Vagina (tissue), 2 donors: Measurements from ENCODE around the gene KLK7. TPM values are rescaled to one million over a fixed set of nuclear protein-coding genes. Genes with fewer than 3 reads are reported as not detected.

Source experiments
- DNase-seq, 2 donors: peaks; one replicate each; pipeline ENCODE4 v3.0.0-alpha.2; 2017; ENCODE audit errors: extremely low spot score in 2 of 2
- H3K27ac ChIP-seq: fragments of 200-600 bp; sonication (generic); one replicate; pipeline ENCODE4 v1.5.1; 2019
- H3K27me3 ChIP-seq: fragments of 200-600 bp; sonication (generic); one replicate; pipeline ENCODE4 v1.5.1; 2019
- H3K36me3 ChIP-seq, 2 donors: fragments of 200-600 bp; sonication (generic); one replicate each; pipeline ENCODE4 v1.5.1; 2017 to 2019
- H3K4me1 ChIP-seq: fragments of 200-600 bp; sonication (generic); one replicate; pipeline ENCODE4 v1.5.1; 2019
- H3K4me3 ChIP-seq, 2 donors: fragments of 200-600 bp; sonication (generic); 1 replicate in 1 of 2; 2 replicates in 1 of 2; pipeline ENCODE4 v1.5.1; 2016 to 2019
- H3K9me3 ChIP-seq: fragments of 200-600 bp; sonication (generic); one replicate; pipeline ENCODE4 v1.5.1; 2019
- CTCF ChIP-seq, 3 experiments: fragments of 450-650 bp in 2 of 3; fragments of 200-600 bp in 1 of 3; sonication (generic) in 1 of 3; IDR thresholded peaks; one replicate each; pipeline ENCODE4 v1.5.1; 2017 to 2019; ENCODE audit warnings: antibody characterized with exemption in 3 of 3, mild to moderate bottlenecking in 2 of 3, moderate library complexity in 2 of 3
- POLR2A ChIP-seq, 2 donors: fragments of 450-650 bp; IDR thresholded peaks; one replicate each; pipeline ENCODE4 v1.6.1; 2017; ENCODE audit warnings: antibody characterized with exemption in 2 of 2, mild to moderate bottlenecking in 2 of 2, moderate library complexity in 2 of 2
- POLR2AphosphoS5 ChIP-seq, 2 donors: sonication (generic); formaldehyde crosslinking; IDR thresholded peaks; one replicate each; pipeline ENCODE4 v1.9.0; 2017; ENCODE audit warnings: antibody characterized with exemption in 2 of 2, mild to moderate bottlenecking in 2 of 2, low read depth in 1 of 2; ENCODE audit not compliant: insufficient read depth in 1 of 2
- intact Hi-C: fragments of 100-400 bp; cut with DNase I; formaldehyde crosslinking; loops from one replicate; pipeline ENCODE4 v1.15.1; 2023
- total RNA-seq: library from RNA; depleted of rRNA; stranded (reverse); fragments of >200 nt; gene quantifications from one replicate; pipeline ENCODE4 v1.2.3, GENCODE V29; 2016

KLK7 gene
- total RNA-seq, 1 donor from 2014 or later = 14.2 TPM

- no peak overlapping the region for H3K4me3 ChIP-seq
- H3K27me3 ChIP-seq = no peaks in the 10 kb centered on the region
- DNase-seq = no peak
- no peaks in the 10 kb centered on the region for H3K9me3 ChIP-seq
- intact Hi-C loops = no loop called here
- H3K27ac ChIP-seq = no peak overlapping the region
- H3K4me1 ChIP-seq = no peaks in the 10 kb centered on the region
- H3K36me3 ChIP-seq = no peaks in the 10 kb centered on the region
- TF ChIP-seq POLR2AphosphoS5 (IDR thresholded peaks at IDR 0.05; ENCODE audit: insufficient read depth in 1 of 2, low read depth in 1 of 2) (no peak), CTCF (IDR thresholded peaks at IDR 0.05) (no peak), POLR2A (IDR thresholded peaks at IDR 0.05) (no peak)
Measured at GRCh38 chr19:50949861-50950260, 33.9 kb downstream of the KLK7 start.

- intact Hi-C loops = no loop called here
- no peak for TF ChIP-seq POLR2AphosphoS5 (IDR thresholded peaks at IDR 0.05; ENCODE audit: insufficient read depth in 1 of 2, low read depth in 1 of 2)
- no peak for TF ChIP-seq CTCF (IDR thresholded peaks at IDR 0.05)
- no peak for TF ChIP-seq POLR2A (IDR thresholded peaks at IDR 0.05)
- H3K9me3 ChIP-seq = no peaks in the 10 kb centered on the region
- H3K27ac ChIP-seq = no peak overlapping the region
- no peaks in the 10 kb centered on the region for H3K36me3 ChIP-seq
- H3K4me3 ChIP-seq = no peak overlapping the region
- no peaks in the 10 kb centered on the region for H3K27me3 ChIP-seq
- H3K4me1 ChIP-seq = no peaks in the 10 kb centered on the region
- DNase-seq = no peak
Measured at GRCh38 chr19:50947123-50947522, 36.6 kb downstream of the KLK7 start.

- Histone ChIP-seq H3K4me1 (no peaks in the 10 kb centered on the region), H3K4me3 (no peak overlapping the region), H3K27ac (no peak overlapping the region), H3K36me3 (no peaks in the 10 kb centered on the region), H3K27me3 (no peaks in the 10 kb centered on the region), H3K9me3 (no peaks in the 10 kb centered on the region)
- DNase-seq = no peak
- intact Hi-C loops = no loop called here
- TF ChIP-seq CTCF (IDR thresholded peaks at IDR 0.05) (no peak), POLR2A (IDR thresholded peaks at IDR 0.05) (no peak), POLR2AphosphoS5 (IDR thresholded peaks at IDR 0.05; ENCODE audit: insufficient read depth in 1 of 2, low read depth in 1 of 2) (no peak)
Measured at GRCh38 chr19:50944795-50945194, 38.9 kb downstream of the KLK7 start.

GRCh38 chr19:50943074-50943828, 40.5 kb downstream of the KLK7 start:
- intact Hi-C loops = no loop called here
- Histone ChIP-seq H3K27me3 (no peaks in the 10 kb centered on the region), H3K4me3 (no peak overlapping the region), H3K9me3 (no peaks in the 10 kb centered on the region), H3K4me1 (no peaks in the 10 kb centered on the region), H3K27ac (no peak overlapping the region), H3K36me3 (no peaks in the 10 kb centered on the region)
- TF ChIP-seq POLR2A (IDR thresholded peaks at IDR 0.05) = no peak
- no peak for TF ChIP-seq CTCF (IDR thresholded peaks at IDR 0.05)
- no peak for TF ChIP-seq POLR2AphosphoS5 (IDR thresholded peaks at IDR 0.05; ENCODE audit: insufficient read depth in 1 of 2, low read depth in 1 of 2)
- no peak for DNase-seq

GRCh38 chr19:50939596-50939995, 44.1 kb downstream of the KLK7 start:
- no peaks in the 10 kb centered on the region for H3K27me3 ChIP-seq
- no peak overlapping the region for H3K4me3 ChIP-seq
- no peaks in the 10 kb centered on the region for H3K36me3 ChIP-seq
- TF ChIP-seq POLR2A (IDR thresholded peaks at IDR 0.05) (no peak), CTCF (IDR thresholded peaks at IDR 0.05) (no peak), POLR2AphosphoS5 (IDR thresholded peaks at IDR 0.05; ENCODE audit: insufficient read depth in 1 of 2, low read depth in 1 of 2) (no peak)
- no peaks in the 10 kb centered on the region for H3K9me3 ChIP-seq
- DNase-seq = no peak
- H3K4me1 ChIP-seq = no peaks in the 10 kb centered on the region
- H3K27ac ChIP-seq = no peak overlapping the region
- intact Hi-C loops = no loop called here
